Lower leg skin (tissue), 4 donors: ENCODE measurements around the gene TMTC2. TPM values are rescaled to one million over a fixed set of nuclear protein-coding genes. Genes with fewer than 3 reads are reported as not detected.

ENCODE experiments used
- DNase-seq, 2 donors: peaks; one replicate each; pipeline ENCODE4 v3.0.0-alpha.2; 2019; ENCODE audit warnings: low spot score in 2 of 2
- H3K4me3 ChIP-seq: fragments of 200-600 bp; sonication (generic); 2 replicates; pipeline ENCODE4 v1.5.1; 2017; ENCODE audit warnings: mild to moderate bottlenecking, low read depth; ENCODE audit not compliant: poor library complexity, severe bottlenecking
- POLR2A ChIP-seq, 2 donors: fragments of 450-650 bp; IDR thresholded peaks; one replicate each; pipeline ENCODE4 v1.6.1; 2016 to 2017; ENCODE audit warnings: antibody characterized with exemption in 2 of 2, mild to moderate bottlenecking in 1 of 2, moderate library complexity in 1 of 2
- WGBS, 2 donors: methylation state at CpG; one replicate each; pipeline ENCODE4 v1.1.5; 2018; 5-methylcytosine and 5-hydroxymethylcytosine counted together
- intact Hi-C: fragments of 100-400 bp; cut with DNase I; formaldehyde crosslinking; loops from one replicate; pipeline ENCODE4 v1.15.0; 2023; ENCODE audit warnings: low total_unique reads
- total RNA-seq, 4 donors: library from RNA; depleted of rRNA; stranded (reverse); fragments of >200 nt; gene quantifications; one replicate each; pipeline ENCODE4 v1.1.0, GENCODE V29; 2016
- TF ChIP-seq, protein P1 (sequence below), 3 donors: fragments of 450-650 bp; IDR thresholded peaks; one replicate each; pipeline ENCODE4 v1.5.1; 2016; ENCODE audit warnings: antibody characterized with exemption in 3 of 3, mild to moderate bottlenecking in 3 of 3, moderate library complexity in 2 of 3

The TMTC2 gene
- total RNA-seq, 4 donors from 2014 or later: 12.9 to 17.4 (median 14.5) TPM

DNA sequence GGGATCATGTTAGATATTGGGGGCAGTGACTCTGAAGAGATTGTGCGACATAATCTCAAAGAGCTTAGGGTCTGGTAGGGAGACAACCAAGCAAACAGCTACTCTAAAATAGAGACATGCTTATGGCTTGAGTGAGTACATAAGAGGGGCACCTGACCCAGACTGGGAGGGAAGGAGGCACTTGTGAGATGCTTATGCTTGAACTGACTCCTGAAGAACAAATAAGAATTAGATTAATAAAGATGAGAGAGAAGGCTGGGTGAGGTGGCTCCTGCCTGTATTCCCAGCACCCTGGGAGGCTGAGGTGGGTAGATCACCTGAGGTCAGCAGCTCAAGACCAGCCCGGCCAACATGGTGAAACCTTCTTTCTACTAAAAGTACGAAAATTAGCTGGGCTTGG, 19.1 kb downstream of the TMTC2 start:
- 99 to 100% methylated on average over 3 of the region's 3 CpGs for WGBS, 2 donors
- H3K4me3 ChIP-seq: no peak overlapping the region
- intact Hi-C loops: no loop called here
- TF ChIP-seq, protein P1, sequence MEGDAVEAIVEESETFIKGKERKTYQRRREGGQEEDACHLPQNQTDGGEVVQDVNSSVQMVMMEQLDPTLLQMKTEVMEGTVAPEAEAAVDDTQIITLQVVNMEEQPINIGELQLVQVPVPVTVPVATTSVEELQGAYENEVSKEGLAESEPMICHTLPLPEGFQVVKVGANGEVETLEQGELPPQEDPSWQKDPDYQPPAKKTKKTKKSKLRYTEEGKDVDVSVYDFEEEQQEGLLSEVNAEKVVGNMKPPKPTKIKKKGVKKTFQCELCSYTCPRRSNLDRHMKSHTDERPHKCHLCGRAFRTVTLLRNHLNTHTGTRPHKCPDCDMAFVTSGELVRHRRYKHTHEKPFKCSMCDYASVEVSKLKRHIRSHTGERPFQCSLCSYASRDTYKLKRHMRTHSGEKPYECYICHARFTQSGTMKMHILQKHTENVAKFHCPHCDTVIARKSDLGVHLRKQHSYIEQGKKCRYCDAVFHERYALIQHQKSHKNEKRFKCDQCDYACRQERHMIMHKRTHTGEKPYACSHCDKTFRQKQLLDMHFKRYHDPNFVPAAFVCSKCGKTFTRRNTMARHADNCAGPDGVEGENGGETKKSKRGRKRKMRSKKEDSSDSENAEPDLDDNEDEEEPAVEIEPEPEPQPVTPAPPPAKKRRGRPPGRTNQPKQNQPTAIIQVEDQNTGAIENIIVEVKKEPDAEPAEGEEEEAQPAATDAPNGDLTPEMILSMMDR (IDR thresholded peaks at IDR 0.05): no peak
- TF ChIP-seq POLR2A (IDR thresholded peaks at IDR 0.05): no peak
- no peak for DNase-seq

DNA sequence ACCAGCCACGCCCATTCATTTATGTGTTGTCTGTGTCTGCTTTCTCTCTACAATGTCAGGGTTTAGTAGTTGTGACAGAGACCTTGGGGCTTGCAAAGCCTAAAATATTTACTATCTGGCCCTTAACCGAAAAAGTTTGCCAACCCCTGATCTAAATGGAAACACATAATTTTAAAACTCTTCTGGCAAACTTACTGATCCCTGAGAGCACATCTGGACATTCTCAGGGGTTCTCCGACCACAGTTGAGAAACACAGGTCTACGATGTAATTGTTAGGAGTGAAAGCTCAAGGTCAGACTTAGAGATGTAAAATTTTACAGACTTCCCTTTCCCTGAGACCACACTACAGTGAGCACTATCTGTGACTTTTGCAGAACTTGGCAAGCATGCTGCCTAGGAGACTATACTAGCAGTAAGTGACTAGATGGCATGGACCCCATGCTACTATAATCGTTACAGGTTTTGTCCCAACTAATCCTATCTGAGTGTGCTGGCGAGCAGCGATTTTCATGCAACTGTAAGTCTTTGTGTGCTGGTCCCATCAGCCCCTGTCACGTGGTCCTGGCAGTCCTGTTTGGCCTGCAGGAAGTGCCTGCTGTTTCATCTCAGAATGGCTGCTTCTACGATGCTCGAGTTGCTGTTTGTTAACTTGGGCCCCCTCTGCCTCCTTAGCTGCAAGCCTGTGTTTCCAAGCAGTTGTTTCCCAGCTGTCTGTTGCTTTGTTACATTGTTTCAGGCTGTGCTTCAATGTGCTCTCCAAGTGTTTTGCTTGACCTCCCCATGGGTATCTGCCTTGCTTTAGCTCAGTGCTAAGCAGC, 21.6 kb downstream of the TMTC2 start:
- intact Hi-C loops: no loop called here
- DNase-seq: no peak
- 68 to 73% methylated on average over 10 of the region's 10 CpGs for WGBS, 2 donors
- TF ChIP-seq, protein P1 (IDR thresholded peaks at IDR 0.05): no peak
- no peak for TF ChIP-seq POLR2A (IDR thresholded peaks at IDR 0.05)
- no peak overlapping the region for H3K4me3 ChIP-seq

DNA sequence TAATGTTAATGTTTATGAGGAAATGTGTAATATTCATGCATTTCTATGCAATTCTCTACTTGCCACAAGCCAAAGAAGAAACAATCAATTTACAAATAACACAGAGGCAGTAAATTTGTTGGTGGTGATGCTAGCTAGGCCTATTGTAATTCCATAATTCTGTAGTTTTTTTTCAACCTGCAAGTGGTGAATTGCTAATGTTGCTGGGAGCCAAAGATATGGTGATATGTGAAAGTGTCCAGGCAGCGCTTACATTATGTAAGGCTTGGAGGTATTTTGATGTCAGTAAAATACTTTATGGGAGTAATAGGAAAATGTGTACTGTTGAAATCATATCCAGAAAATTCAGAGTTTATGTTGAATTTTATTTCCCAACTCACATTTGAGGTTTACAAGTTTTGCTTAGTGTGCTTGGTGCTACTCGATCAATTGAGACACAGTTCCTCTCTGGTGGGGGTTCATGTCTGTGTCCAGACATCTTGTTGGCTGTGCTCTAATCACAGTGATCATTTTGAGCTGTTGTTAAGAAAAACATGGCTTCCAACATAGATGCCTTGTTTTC, 23.2 kb downstream of the TMTC2 start:
- 88 to 96% methylated on average over 2 of the region's 2 CpGs for WGBS, 2 donors
- H3K4me3 ChIP-seq: no peak overlapping the region
- TF ChIP-seq, protein P1 (IDR thresholded peaks at IDR 0.05): no peak
- no peak for TF ChIP-seq POLR2A (IDR thresholded peaks at IDR 0.05)
- intact Hi-C loops: no loop called here
- no peak for DNase-seq

DNA sequence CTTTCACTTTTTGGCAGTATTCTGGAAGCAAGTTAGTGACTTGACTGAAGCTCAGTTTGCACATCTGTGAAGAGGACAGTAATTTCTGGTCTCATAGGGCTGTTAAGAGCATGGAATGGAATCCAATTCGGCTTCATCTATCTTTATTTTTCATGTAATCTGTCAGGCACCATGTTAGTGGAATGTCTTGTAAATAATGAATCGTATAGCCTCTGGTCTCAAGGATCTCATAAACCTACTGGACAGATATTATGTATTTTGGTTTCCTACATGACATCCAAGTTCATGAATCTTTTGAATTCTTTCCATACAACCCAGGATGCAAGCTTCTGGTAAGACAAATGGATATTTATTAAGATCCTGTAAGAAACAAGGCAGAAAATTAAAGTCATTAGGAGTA, 24.0 kb downstream of the TMTC2 start:
- TF ChIP-seq, protein P1 (IDR thresholded peaks at IDR 0.05): no peak
- no peak for TF ChIP-seq POLR2A (IDR thresholded peaks at IDR 0.05)
- DNase-seq: no peak
- WGBS, 2 donors: 90% methylated on average over 2 of the region's 2 CpGs
- intact Hi-C loops: no loop called here
- no peak overlapping the region for H3K4me3 ChIP-seq

DNA sequence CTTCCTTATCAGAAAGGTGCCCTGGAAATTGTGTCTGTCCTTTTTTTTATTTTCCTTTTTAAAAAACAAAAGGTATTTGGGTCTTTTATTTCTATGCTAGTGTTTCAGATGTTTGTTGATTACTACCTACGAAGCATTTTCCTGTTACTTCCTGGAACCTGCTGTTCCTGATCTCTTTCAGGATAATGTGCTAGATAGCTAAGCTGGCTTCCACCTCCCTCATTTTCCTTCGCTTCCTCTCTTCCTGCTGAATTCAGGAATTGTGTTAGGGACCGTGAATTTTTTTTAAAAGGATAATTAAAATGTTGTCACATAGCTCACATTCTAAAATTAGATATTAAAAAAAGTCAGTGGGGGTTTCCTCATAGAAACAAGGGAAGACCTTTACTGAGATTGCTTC, 27.7 kb downstream of the TMTC2 start:
- 73 to 86% methylated on average over 3 of the region's 3 CpGs for WGBS, 2 donors
- TF ChIP-seq POLR2A (IDR thresholded peaks at IDR 0.05): no peak
- TF ChIP-seq, protein P1 (IDR thresholded peaks at IDR 0.05): no peak
- no peak overlapping the region for H3K4me3 ChIP-seq
- DNase-seq: no peak
- intact Hi-C loops: no loop called here
